K562 (cell line): ENCODE measurements around the gene TFF2. TPM values are rescaled to one million over a fixed set of nuclear protein-coding genes. Genes with fewer than 3 reads are reported as not detected.

Experiments used
- CHD2 ChIP-seq: IDR thresholded peaks from 2 replicates; pipeline ENCODE4 v1.6.1; 2011; ENCODE audit warnings: low read depth, low read length
- ZNF407 ChIP-seq: fragments of 450-650 bp; IDR thresholded peaks from 2 replicates; pipeline ENCODE4 v1.6.1; 2016; ENCODE audit warnings: low read depth
- polyA plus RNA-seq, 8 experiments: library from polyadenylated mRNA; depleted of rRNA in 4 of 8; stranded (reverse) in 5 of 8; unstranded in 3 of 8; fragments of >200 nt; fragmentation: Nextera tagmentation in 2 of 8; fragmentation: Illumina TruSeq in 1 of 8; extraction: Ambion mirVana in 2 of 8; extraction: Trizol in 1 of 8; gene quantifications; 2 replicates each; pipeline versions ENCODE4 v1.2.1 to v1.2.3, GENCODE V29; 2011 to 2014; ENCODE audit warnings: inconsistent platforms in 1 of 8, missing spikeins in 1 of 8
- total RNA-seq, 7 experiments: library from RNA; depleted of rRNA in 6 of 7; stranded (reverse); fragments of >200 nt in 6 of 7; fragmentation: Illumina TruSeq in 2 of 7; extraction: Trizol in 2 of 7; gene quantifications; 2 replicates each; pipeline versions ENCODE4 v1.2.1 to v1.2.3, GENCODE V29; 2011 to 2021; ENCODE audit warnings: low replicate concordance in 1 of 7

The TFF2 gene
- total and polyA plus RNA-seq, 9 of the 15 experiments (the other 6 are each of a cell fraction or from before 2014, with no cell fraction given), result not detected

DNA sequence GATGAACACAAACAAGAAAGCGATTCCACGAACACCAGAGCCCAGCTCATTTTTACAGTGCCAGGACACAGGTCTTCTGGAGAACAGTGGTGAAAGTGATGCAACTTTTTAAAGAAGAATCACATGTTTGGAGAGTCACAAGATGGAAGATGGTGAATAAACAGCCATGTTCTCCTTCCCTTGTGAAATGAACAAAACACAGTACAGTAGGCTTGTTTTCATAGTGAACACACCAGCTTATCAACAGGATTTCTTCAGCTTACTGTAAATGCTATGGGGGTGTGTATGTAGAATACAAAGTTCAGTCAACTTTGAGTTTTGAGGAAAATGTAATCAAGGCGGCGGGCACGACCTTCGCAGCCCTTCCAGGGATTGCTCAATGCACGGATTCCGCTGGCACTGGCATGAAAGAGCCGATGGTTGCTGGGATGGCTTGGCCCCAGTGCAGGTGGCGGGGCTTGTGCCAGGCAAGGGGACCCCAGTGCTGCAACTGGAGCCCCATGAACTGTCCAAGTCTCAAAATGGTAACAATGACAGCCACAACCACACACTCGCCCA is 35.3 kb upstream of the TFF2 start (continued):
- TF ChIP-seq CHD2 (no peak), ZNF407 (no peak)
